Ishikawa (cell line): ENCODE data around the gene TMEM45A.

ENCODE experiments used
- CEBPB ChIP-seq: IDR thresholded peaks from 2 replicates; pipeline ENCODE4 v1.6.1; 2012
- CREB1 ChIP-seq: IDR thresholded peaks from 2 replicates; pipeline ENCODE4 v1.6.1; 2012; ENCODE audit warnings: low read depth
- EGR1 ChIP-seq: IDR thresholded peaks from 2 replicates; pipeline ENCODE4 v1.6.1; 2012
- EP300 ChIP-seq: IDR thresholded peaks from 2 replicates; pipeline ENCODE4 v1.6.1; 2012; ENCODE audit warnings: borderline replicate concordance
- FOXM1 ChIP-seq: IDR thresholded peaks from 2 replicates; pipeline ENCODE4 v1.6.1; 2012; ENCODE audit warnings: low read depth, borderline replicate concordance
- MAX ChIP-seq: IDR thresholded peaks from 2 replicates; pipeline ENCODE4 v1.6.1; 2012
- NFIC ChIP-seq: IDR thresholded peaks from 2 replicates; pipeline ENCODE4 v1.6.1; 2012
- RAD21 ChIP-seq: IDR thresholded peaks from 2 replicates; pipeline ENCODE4 v1.6.1; 2012; ENCODE audit warnings: low read depth
- TAF1 ChIP-seq: IDR thresholded peaks from 2 replicates; pipeline ENCODE4 v1.6.1; 2012; ENCODE audit warnings: low read depth, mild to moderate bottlenecking
- TCF12 ChIP-seq: IDR thresholded peaks from 2 replicates; pipeline ENCODE4 v1.6.1; 2012; ENCODE audit warnings: low read depth
- TEAD4 ChIP-seq: IDR thresholded peaks from 2 replicates; pipeline ENCODE4 v1.6.1; 2012
- USF1 ChIP-seq: IDR thresholded peaks from 2 replicates; pipeline ENCODE4 v1.6.1; 2012
- YY1 ChIP-seq: IDR thresholded peaks from 2 replicates; pipeline ENCODE4 v1.6.1; 2012; ENCODE audit warnings: low read depth
- ZBTB7A ChIP-seq: IDR thresholded peaks from 2 replicates; pipeline ENCODE4 v1.6.1; 2012; ENCODE audit warnings: low read depth
- TF ChIP-seq, protein P1 (sequence below): IDR thresholded peaks from 2 replicates; pipeline ENCODE4 v1.6.1; 2012; ENCODE audit warnings: low read depth, mild to moderate bottlenecking

Gene TMEM45A

DNA sequence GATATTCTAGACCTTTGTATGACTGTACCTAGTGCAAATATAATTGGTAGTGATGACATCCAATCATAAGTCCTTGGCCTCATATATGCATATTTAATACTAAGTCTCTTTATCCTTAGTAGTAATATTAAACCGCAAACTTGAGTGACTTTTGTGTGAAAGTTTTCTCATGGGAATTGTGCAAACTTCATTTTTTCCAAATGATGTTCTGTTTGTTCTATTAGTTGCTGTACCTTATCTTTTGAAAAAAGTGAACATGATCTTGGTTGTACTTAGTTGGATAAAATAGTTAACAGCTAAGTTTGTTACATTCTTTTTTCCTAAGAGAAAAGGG lies 43.2 kb downstream of the TMEM45A start:
- TF ChIP-seq EGR1 (no peak), TAF1 (no peak), CEBPB (no peak), TEAD4 (no peak), CREB1 (no peak), ZBTB7A (no peak), USF1 (no peak), RAD21 (no peak), MAX (no peak), NFIC (no peak), FOXM1 (no peak)

DNA sequence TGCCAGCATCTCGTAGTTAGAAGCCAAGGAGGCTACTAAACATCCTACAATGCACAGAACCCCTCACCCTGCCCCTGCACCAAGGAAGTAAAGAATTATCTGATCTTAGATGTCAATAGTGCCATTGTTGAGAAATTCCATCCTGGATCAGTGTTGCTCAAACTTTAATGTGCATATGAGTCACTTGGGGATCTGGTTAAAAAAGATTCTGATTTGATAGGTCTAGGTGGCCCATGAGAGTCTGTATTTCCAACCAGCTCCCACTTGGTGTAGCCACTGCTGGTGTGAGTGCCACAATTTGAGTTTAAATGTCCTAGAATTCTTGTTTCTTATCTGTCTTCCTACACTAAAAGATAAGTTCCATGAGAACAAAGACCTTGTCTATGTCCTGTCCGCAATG lies 43.7 kb downstream of the TMEM45A start:
- TF ChIP-seq ZBTB7A: no peak
- no peak for TF ChIP-seq TEAD4

GRCh38 chr3:100537646-100538338 lies 45.4 kb downstream of the TMEM45A start:
- TF ChIP-seq TEAD4 (no peak), CEBPB (no peak), MAX (no peak), ZBTB7A (no peak), CREB1 (no peak), TAF1 (no peak), FOXM1 (no peak), USF1 (no peak)

DNA sequence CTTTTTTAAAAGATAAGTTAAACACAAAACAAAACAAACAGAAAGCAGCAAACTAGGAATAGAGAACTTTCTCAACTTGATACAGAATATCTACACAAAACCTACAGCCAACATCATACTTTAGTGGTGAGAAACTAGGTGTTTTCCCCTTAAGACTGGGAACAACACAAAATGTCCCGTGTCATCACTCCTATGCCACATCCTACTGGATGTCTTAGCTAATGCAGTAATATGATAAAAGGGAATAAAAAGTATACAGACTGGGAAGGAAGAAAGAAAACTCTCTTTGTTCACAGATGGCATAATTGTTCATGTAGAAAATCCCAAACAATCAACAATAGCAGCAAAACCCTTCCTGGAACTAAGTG lies 45.9 kb downstream of the TMEM45A start:
- TF ChIP-seq TAF1 (no peak), NFIC (no peak), FOXM1 (no peak), ZBTB7A (no peak), TEAD4 (no peak), MAX (no peak), USF1 (no peak), CREB1 (no peak), RAD21 (no peak), TCF12 (no peak)
- TF ChIP-seq, protein P1, sequence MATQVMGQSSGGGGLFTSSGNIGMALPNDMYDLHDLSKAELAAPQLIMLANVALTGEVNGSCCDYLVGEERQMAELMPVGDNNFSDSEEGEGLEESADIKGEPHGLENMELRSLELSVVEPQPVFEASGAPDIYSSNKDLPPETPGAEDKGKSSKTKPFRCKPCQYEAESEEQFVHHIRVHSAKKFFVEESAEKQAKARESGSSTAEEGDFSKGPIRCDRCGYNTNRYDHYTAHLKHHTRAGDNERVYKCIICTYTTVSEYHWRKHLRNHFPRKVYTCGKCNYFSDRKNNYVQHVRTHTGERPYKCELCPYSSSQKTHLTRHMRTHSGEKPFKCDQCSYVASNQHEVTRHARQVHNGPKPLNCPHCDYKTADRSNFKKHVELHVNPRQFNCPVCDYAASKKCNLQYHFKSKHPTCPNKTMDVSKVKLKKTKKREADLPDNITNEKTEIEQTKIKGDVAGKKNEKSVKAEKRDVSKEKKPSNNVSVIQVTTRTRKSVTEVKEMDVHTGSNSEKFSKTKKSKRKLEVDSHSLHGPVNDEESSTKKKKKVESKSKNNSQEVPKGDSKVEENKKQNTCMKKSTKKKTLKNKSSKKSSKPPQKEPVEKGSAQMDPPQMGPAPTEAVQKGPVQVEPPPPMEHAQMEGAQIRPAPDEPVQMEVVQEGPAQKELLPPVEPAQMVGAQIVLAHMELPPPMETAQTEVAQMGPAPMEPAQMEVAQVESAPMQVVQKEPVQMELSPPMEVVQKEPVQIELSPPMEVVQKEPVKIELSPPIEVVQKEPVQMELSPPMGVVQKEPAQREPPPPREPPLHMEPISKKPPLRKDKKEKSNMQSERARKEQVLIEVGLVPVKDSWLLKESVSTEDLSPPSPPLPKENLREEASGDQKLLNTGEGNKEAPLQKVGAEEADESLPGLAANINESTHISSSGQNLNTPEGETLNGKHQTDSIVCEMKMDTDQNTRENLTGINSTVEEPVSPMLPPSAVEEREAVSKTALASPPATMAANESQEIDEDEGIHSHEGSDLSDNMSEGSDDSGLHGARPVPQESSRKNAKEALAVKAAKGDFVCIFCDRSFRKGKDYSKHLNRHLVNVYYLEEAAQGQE: no peak

- no peak for TF ChIP-seq EP300
- no peak for TF ChIP-seq TAF1
- no peak for TF ChIP-seq TCF12
Observed at GRCh38 chr3:100540791-100541334, 48.4 kb downstream of the TMEM45A start.

DNA sequence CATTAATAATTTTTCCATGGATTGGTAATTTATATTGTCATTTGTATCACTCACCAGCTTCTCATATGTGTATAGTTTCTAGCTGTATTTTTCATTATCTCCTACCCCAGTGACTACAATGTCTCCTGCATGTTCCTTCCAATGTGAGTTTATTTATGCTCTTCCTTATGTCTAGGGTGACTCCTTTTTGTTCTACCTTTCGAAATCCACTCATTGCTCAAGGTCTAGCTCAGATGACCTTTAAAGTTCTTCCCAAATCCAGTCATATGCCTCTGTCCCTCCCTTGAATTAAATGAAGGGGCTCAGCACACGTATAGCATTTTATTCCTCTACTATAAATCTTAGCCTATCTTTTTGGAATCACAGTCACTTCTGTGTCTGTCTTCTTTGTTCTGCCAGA lies 53.0 kb downstream of the TMEM45A start:
- TF ChIP-seq ZBTB7A (no peak), NFIC (no peak), FOXM1 (no peak), EGR1 (no peak), TAF1 (no peak)

DNA sequence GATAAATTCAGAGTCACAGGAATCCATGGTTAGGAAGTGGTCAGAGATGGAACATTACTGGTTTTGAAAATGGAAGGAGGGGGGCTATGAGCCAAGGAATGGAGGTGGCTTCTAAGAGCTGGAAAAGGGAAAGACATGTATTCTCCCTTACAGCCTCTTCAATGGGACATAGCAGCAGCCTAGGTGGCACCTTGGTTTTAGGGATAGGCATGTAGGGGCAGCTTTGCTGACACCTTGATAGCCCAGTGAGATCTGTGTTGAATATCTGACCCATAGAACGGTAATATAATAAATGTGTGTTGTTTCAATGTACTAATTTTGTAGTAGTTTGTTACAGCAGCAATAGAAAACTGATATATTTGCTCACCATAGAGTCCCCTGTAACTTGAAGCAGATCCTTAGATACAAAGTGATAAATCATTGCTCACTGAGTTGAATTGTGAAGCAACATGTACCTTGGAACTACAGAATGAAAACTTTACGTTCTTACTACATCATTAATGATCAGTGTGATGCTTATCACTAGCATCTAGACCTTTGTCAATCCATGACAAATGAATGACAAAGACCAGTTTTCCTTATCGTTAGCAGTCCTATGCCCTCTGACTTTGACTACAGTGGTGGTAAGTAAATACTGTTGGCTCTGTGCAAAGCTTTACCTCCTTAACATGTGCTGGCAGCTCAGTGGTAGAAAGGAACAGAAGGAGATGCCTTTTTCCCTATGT lies 53.8 kb downstream of the TMEM45A start:
- TF ChIP-seq NFIC: no peak
- TF ChIP-seq YY1: no peak
- no peak for TF ChIP-seq TEAD4
- no peak for TF ChIP-seq USF1
- no peak for TF ChIP-seq RAD21
- TF ChIP-seq FOXM1: no peak
- TF ChIP-seq, protein P1: no peak
- TF ChIP-seq CEBPB: no peak
- TF ChIP-seq CREB1: no peak
- TF ChIP-seq EP300: no peak
- no peak for TF ChIP-seq EGR1
- no peak for TF ChIP-seq TCF12
